H1 (cell line): ENCODE measurements around the gene SLCO6A1. TPM values are rescaled to one million over a fixed set of nuclear protein-coding genes. Genes with fewer than 3 reads are reported as not detected.

Experiments used
- CTCF ChIA-PET: fragments of 300-600 bp; sonication (Branson Sonifier 250); formaldehyde crosslinking; loops from one replicate; lab custom pipeline; 2021; ENCODE audit not compliant: partially characterized antibody; lab: Charles Lee
- POLR2A ChIA-PET: fragments of 300-600 bp; sonication (Branson Sonifier 250); formaldehyde crosslinking; loops from one replicate; lab custom pipeline; 2021; ENCODE audit warnings: inconsistent platforms; ENCODE audit not compliant: partially characterized antibody; lab: Charles Lee
- DNase-seq, 2 experiments: peaks; one replicate each; pipeline versions ENCODE4 v3.0.0 to v3.0.0-alpha.2; 2010 to 2022; ENCODE audit warnings: low spot score in 2 of 2, low read depth in 1 of 2, mixed read lengths in 1 of 2
- FAIRE-seq: peaks from 2 replicates; lab custom pipeline; 2011; peaks lifted over from hg19 to GRCh38; lab: Jason Lieb, UNC
- H2AFZ ChIP-seq: 2 replicates; pipeline ENCODE4 v1.8.1; 2012; ENCODE audit warnings: low read length, inconsistent platforms
- H2AK5ac ChIP-seq: 2 replicates; pipeline ENCODE4 v1.6.1; 2013; ENCODE audit warnings: low read depth, low read length
- H2BK120ac ChIP-seq: replicated peaks from 2 replicates; pipeline ENCODE3; 2013; ENCODE audit warnings: low read depth, low read length, inconsistent platforms
- H2BK12ac ChIP-seq: 2 replicates; pipeline ENCODE4 v1.6.1; 2013; ENCODE audit warnings: low read depth, low read length
- H2BK15ac ChIP-seq: 2 replicates; pipeline ENCODE4 v1.6.1; 2013; ENCODE audit warnings: low read length
- H2BK20ac ChIP-seq: 2 replicates; pipeline ENCODE4 v1.6.1; 2013; ENCODE audit warnings: low read length
- H2BK5ac ChIP-seq: 2 replicates; pipeline ENCODE4 v1.6.1; 2013; ENCODE audit warnings: low read depth, low read length
- H3K14ac ChIP-seq: 2 replicates; pipeline ENCODE4 v1.6.1; 2013; ENCODE audit warnings: inconsistent platforms; ENCODE audit not compliant: insufficient read length
- H3K18ac ChIP-seq: 2 replicates; pipeline ENCODE4 v1.6.1; 2013; ENCODE audit warnings: low read length; ENCODE audit errors: extremely low read depth
- H3K23ac ChIP-seq: 2 replicates; pipeline ENCODE4 v1.6.1; 2013; ENCODE audit warnings: inconsistent platforms; ENCODE audit not compliant: insufficient read length
- H3K23me2 ChIP-seq: 2 replicates; pipeline ENCODE4 v1.6.1; 2013; ENCODE audit warnings: low read depth, low read length
- H3K27ac ChIP-seq: 2 replicates; pipeline ENCODE4 v1.6.1; 2011; ENCODE audit warnings: low read depth, low read length, inconsistent platforms
- H3K27me3 ChIP-seq, 4 experiments: replicated peaks in 1 of 4; 1 replicate in 1 of 4; 2 replicates in 3 of 4; pipeline versions ENCODE4 v1.6.1 to v1.8.1; 2011 to 2013; ENCODE audit warnings: low read length in 3 of 4, mild to moderate bottlenecking in 3 of 4, inconsistent platforms in 2 of 4, mixed read lengths in 2 of 4, moderate library complexity in 1 of 4; ENCODE audit not compliant: control insufficient read depth in 3 of 4, insufficient read depth in 3 of 4; ENCODE audit errors: extremely low read depth in 1 of 4
- H3K36me3 ChIP-seq, 4 experiments: 2 replicates each; pipeline versions ENCODE4 v1.6.1 to v1.8.1; 2011 to 2013; ENCODE audit warnings: mild to moderate bottlenecking in 4 of 4, low read length in 3 of 4, moderate library complexity in 2 of 4, control low read depth in 1 of 4, inconsistent platforms in 1 of 4; ENCODE audit not compliant: insufficient read depth in 4 of 4, control insufficient read depth in 2 of 4
- H3K4ac ChIP-seq: replicated peaks from 2 replicates; pipeline ENCODE3; 2013; ENCODE audit warnings: low read length, low read depth, mixed read lengths, inconsistent platforms; ENCODE audit not compliant: insufficient read length
- H3K4me1 ChIP-seq, 4 experiments: replicated peaks in 1 of 4; 1 replicate in 1 of 4; 2 replicates in 3 of 4; pipeline versions ENCODE4 v1.6.1 to v1.8.1; 2011 to 2013; ENCODE audit warnings: low read length in 3 of 4, inconsistent platforms in 2 of 4, mixed read lengths in 1 of 4; ENCODE audit not compliant: insufficient read depth in 4 of 4, control insufficient read depth in 3 of 4
- H3K4me2 ChIP-seq, 2 experiments: 2 replicates each; pipeline versions ENCODE4 v1.6.1 to v1.8.1; 2011 to 2013; ENCODE audit warnings: low read depth in 2 of 2, low read length in 2 of 2, control low read depth in 1 of 2, inconsistent platforms in 1 of 2, mild to moderate bottlenecking in 1 of 2; ENCODE audit not compliant: insufficient read depth in 1 of 2
- H3K4me3 ChIP-seq, 4 experiments: fragments of 200-600, 300-600 bp in 1 of 4; sonication (generic), shearing (Covaris generic), sonication (Bioruptor Twin) in 1 of 4; 2 replicates each; pipeline versions ENCODE4 v1.5.1 to v1.8.1; 2011 to 2016; ENCODE audit warnings: low read length in 4 of 4, low read depth in 3 of 4, control low read depth in 2 of 4, inconsistent platforms in 2 of 4, mild to moderate bottlenecking in 2 of 4, mixed read lengths in 1 of 4, moderate library complexity in 1 of 4; ENCODE audit not compliant: insufficient read depth in 2 of 4; ENCODE audit errors: extremely low read depth in 1 of 4
- H3K56ac ChIP-seq: replicated peaks from 2 replicates; pipeline ENCODE3; 2013; ENCODE audit warnings: low read depth, mild to moderate bottlenecking, mixed read lengths, low read length, inconsistent platforms; ENCODE audit not compliant: insufficient read length
- H3K79me1 ChIP-seq: 2 replicates; pipeline ENCODE4 v1.6.1; 2013; ENCODE audit warnings: low read depth, low read length, control low read depth
- H3K79me2 ChIP-seq, 2 experiments: 2 replicates each; pipeline versions ENCODE4 v1.6.1 to v1.8.1; 2012 to 2013; ENCODE audit warnings: low read length in 2 of 2, mild to moderate bottlenecking in 2 of 2, inconsistent platforms in 1 of 2; ENCODE audit not compliant: insufficient read depth in 2 of 2, control insufficient read depth in 1 of 2
- H3K9ac ChIP-seq, 4 experiments: replicated peaks in 1 of 4; 1 replicate in 1 of 4; 2 replicates in 3 of 4; pipeline versions ENCODE4 v1.6.1 to v1.8.1; 2011 to 2013; ENCODE audit warnings: low read depth in 3 of 4, low read length in 3 of 4, control low read depth in 2 of 4, mild to moderate bottlenecking in 2 of 4, moderate library complexity in 2 of 4, inconsistent platforms in 1 of 4; ENCODE audit errors: extremely low read depth in 1 of 4
- H3K9me3 ChIP-seq, 2 experiments: 2 replicates each; pipeline versions ENCODE4 v1.6.1 to v1.8.1; 2012 to 2013; ENCODE audit warnings: mild to moderate bottlenecking in 2 of 2, moderate library complexity in 2 of 2, control low read depth in 1 of 2, inconsistent platforms in 1 of 2, low read depth in 1 of 2, low read length in 1 of 2, mixed read lengths in 1 of 2; ENCODE audit not compliant: insufficient read depth in 2 of 2
- H4K20me1 ChIP-seq, 2 experiments: replicated peaks in 1 of 2; 2 replicates each; pipeline versions ENCODE3 to v1.8.1; 2011 to 2013; ENCODE audit warnings: inconsistent platforms in 2 of 2, low read length in 2 of 2, mild to moderate bottlenecking in 1 of 2; ENCODE audit not compliant: insufficient read depth in 2 of 2, control insufficient read depth in 1 of 2
- H4K5ac ChIP-seq: 2 replicates; pipeline ENCODE4 v1.6.1; 2013; ENCODE audit warnings: low read length, low read depth, mixed read lengths, inconsistent platforms; ENCODE audit not compliant: insufficient read length
- H4K8ac ChIP-seq: 2 replicates; pipeline ENCODE4 v1.8.0; 2013; ENCODE audit warnings: mild to moderate bottlenecking, moderate library complexity, low read length, inconsistent platforms; ENCODE audit not compliant: insufficient read depth; ENCODE audit errors: extremely low read depth
- H4K91ac ChIP-seq: replicated peaks from 2 replicates; pipeline ENCODE3; 2013; ENCODE audit warnings: low read length, mixed read lengths, inconsistent platforms; ENCODE audit not compliant: insufficient read length
- ATF3 ChIP-seq: IDR thresholded peaks from 2 replicates; pipeline ENCODE4 v1.6.1; 2011; ENCODE audit warnings: low read depth, mild to moderate bottlenecking, low read length; ENCODE audit not compliant: insufficient read depth
- BCL11A ChIP-seq, 2 experiments: IDR thresholded peaks; one replicate each; pipeline ENCODE4 v1.6.1; 2011; ENCODE audit warnings: low read depth in 2 of 2, low read length in 2 of 2, mild to moderate bottlenecking in 2 of 2
- CREB1 ChIP-seq: IDR thresholded peaks from 2 replicates; pipeline ENCODE4 v1.6.1; 2012; ENCODE audit warnings: inconsistent platforms
- CTCF ChIP-seq, 3 experiments: IDR thresholded peaks; 1 replicate in 2 of 3; 2 replicates in 1 of 3; pipeline versions ENCODE4 v1.5.1 to v1.6.1; 2011; ENCODE audit warnings: low read length in 3 of 3, mild to moderate bottlenecking in 3 of 3, inconsistent platforms in 2 of 3, low read depth in 1 of 3, moderate library complexity in 1 of 3; ENCODE audit not compliant: insufficient read depth in 1 of 3; ENCODE audit errors: control extremely low read depth in 1 of 3
- EZH2 ChIP-seq: fragments of 200-600 bp; sonication (generic); IDR thresholded peaks from 2 replicates; pipeline ENCODE4 v1.7.1; 2012; ENCODE audit warnings: low read depth, mild to moderate bottlenecking, moderate library complexity, low read length, inconsistent platforms; ENCODE audit not compliant: severe bottlenecking
- GABPA ChIP-seq: IDR thresholded peaks from 2 replicates; pipeline ENCODE4 v1.6.1; 2011; ENCODE audit warnings: mild to moderate bottlenecking, low read length, moderate library complexity, borderline replicate concordance; ENCODE audit not compliant: insufficient read depth
- GTF2F1 ChIP-seq: IDR thresholded peaks from 2 replicates; pipeline ENCODE4 v1.6.1; 2012; ENCODE audit warnings: low read depth, low read length, improper control_type of control experiment, borderline replicate concordance
- HDAC2 ChIP-seq, 2 experiments: fragments of 300-600 bp in 1 of 2; sonication (generic) in 1 of 2; IDR thresholded peaks; 2 replicates each; pipeline ENCODE4 v1.6.1; 2011 to 2012; ENCODE audit warnings: low read depth in 2 of 2, low read length in 2 of 2, mild to moderate bottlenecking in 2 of 2, moderate library complexity in 2 of 2, borderline replicate concordance in 1 of 2, inconsistent platforms in 1 of 2
- RBBP5 ChIP-seq: IDR thresholded peaks from 2 replicates; pipeline ENCODE4 v1.7.1; 2012; ENCODE audit warnings: low read depth, mild to moderate bottlenecking, inconsistent platforms, low read length, moderate library complexity, borderline replicate concordance
- SRF ChIP-seq: IDR thresholded peaks from 2 replicates; pipeline ENCODE4 v1.6.1; 2011; ENCODE audit warnings: mild to moderate bottlenecking, low read depth, low read length, moderate library complexity
- TCF12 ChIP-seq: IDR thresholded peaks from 2 replicates; pipeline ENCODE4 v1.6.1; 2011; ENCODE audit warnings: low read depth, mild to moderate bottlenecking, low read length
- WGBS, 2 experiments: shearing (Covaris generic) in 1 of 2; methylation state at CpG; one replicate each; pipeline versions ENCODE4 v1.1.6 to v1.1.7; 2013 to 2015; ENCODE audit warnings: low lambda C conversion rate in 2 of 2, mixed read lengths in 2 of 2, inconsistent platforms in 1 of 2, low coverage in 1 of 2, missing lambda C conversion rate in 1 of 2; ENCODE audit not compliant: insufficient replicate concordance in 2 of 2, insufficient coverage in 1 of 2, insufficient read length in 1 of 2; ENCODE audit errors: extremely low coverage in 1 of 2, missing lambda C conversion rate in 1 of 2; 5-methylcytosine and 5-hydroxymethylcytosine counted together
- polyA plus RNA-seq, 7 experiments: library from polyadenylated mRNA; depleted of rRNA in 3 of 7; stranded (reverse) in 5 of 7; unstranded in 2 of 7; fragments of >200 nt in 5 of 7; fragments of 200-250 nt in 2 of 7; gene quantifications; 1 replicate in 5 of 7; 2 replicates in 1 of 7; 4 replicates in 1 of 7; pipeline versions ENCODE4 v1.2.1 to v1.2.3, GENCODE V29; 2011 to 2013; ENCODE audit warnings: missing spikeins in 2 of 7, mixed read lengths in 2 of 7
- total RNA-seq: library from RNA; stranded (reverse); fragmentation: NEBNext Ultra II Directional; extraction: Animal tissue kit (Norgen Biotek cat#: 25700); gene quantifications from 2 replicates; pipeline ENCODE4 v1.2.1, GENCODE V29; 2021

The SLCO6A1 gene
- total and polyA plus RNA-seq, 2 of the 8 experiments (the other 6 are each of a cell fraction or from before 2014, with no cell fraction given), result 0.06 to 0.56 TPM

DNA sequence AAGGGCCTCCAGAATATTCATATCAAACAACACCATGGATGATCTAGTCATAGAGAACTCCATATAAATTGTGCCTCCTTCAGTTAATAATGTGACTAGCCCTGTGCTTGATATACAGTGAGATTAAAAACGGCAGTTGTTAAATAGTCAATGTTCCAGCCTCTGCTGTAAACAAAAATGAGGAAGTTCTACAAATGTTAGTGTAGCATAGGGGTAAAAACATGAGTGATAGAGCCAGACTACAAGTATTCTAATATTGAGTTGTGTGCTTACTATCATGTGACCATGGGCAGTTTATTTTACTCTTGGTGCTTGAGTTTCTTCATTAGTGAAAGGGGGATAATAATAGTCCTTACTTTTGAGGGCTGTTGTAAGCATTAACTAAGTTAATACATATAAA is 43.3 kb upstream of the SLCO6A1 start:
- no peak overlapping the region for H2AFZ ChIP-seq
- no peaks in the 10 kb centered on the region; the same call in 1 of the 2 replicates for H3K23me2 ChIP-seq
- DNase-seq (no peak), FAIRE-seq (no peak)
- H3K9ac ChIP-seq, result no peak overlapping the region
- POLR2A ChIA-PET, result no interaction called here
- H2BK5ac ChIP-seq, result no peak overlapping the region
- H3K4me3 ChIP-seq, result no peak overlapping the region
- H4K91ac ChIP-seq, result no peak overlapping the region
- 84% methylated on average over 1 of the region's 1 CpG; no CpG with 5 or more reads in 1 of the 2 experiments for WGBS, 2 experiments
- no peaks in the 10 kb centered on the region for H3K79me2 ChIP-seq
- no peaks in the 10 kb centered on the region for H3K27me3 ChIP-seq
- H3K36me3 ChIP-seq, result no peaks in the 10 kb centered on the region
- no peak overlapping the region for H2BK120ac ChIP-seq
- CTCF ChIA-PET, result interaction anchor here (0.7 kb wide), 1 partner anchor 91 kb away, joined by 3 read pairs; no protein-coding TSS in a partner anchor
- H3K9me3 ChIP-seq, result peaks cover 2 to 3% of the 10 kb centered on the region in 2 experiments; a peak in 2 of 4 replicates
- no peaks in the 10 kb centered on the region for H3K4me1 ChIP-seq
- H2BK15ac ChIP-seq, result no peak overlapping the region
- H4K5ac ChIP-seq, result no peak overlapping the region
- no peak overlapping the region for H4K8ac ChIP-seq
- no peak overlapping the region for H2BK12ac ChIP-seq
- H2BK20ac ChIP-seq, result no peak overlapping the region
- H3K79me1 ChIP-seq, result no peaks in the 10 kb centered on the region
- no peaks in the 10 kb centered on the region for H4K20me1 ChIP-seq
- no peak overlapping the region for H3K18ac ChIP-seq
- no peak overlapping the region for H3K4me2 ChIP-seq
- H2AK5ac ChIP-seq, result no peak overlapping the region
- no peak overlapping the region for H3K14ac ChIP-seq
- no peak overlapping the region for H3K56ac ChIP-seq
- no peak overlapping the region for H3K27ac ChIP-seq
- no peak overlapping the region for H3K23ac ChIP-seq
- no peak overlapping the region for H3K4ac ChIP-seq
- no peak for TF ChIP-seq TCF12
- TF ChIP-seq BCL11A (IDR thresholded peaks at IDR 0.05; ENCODE audit: low read depth in 2 of 2, low read length in 2 of 2), result no peak
- no peak for TF ChIP-seq RBBP5
- no peak for TF ChIP-seq GABPA
- TF ChIP-seq HDAC2 (IDR thresholded peaks at IDR 0.05; ENCODE audit: borderline replicate concordance in 1 of 2, low read depth in 2 of 2, low read length in 2 of 2), result no peak
- TF ChIP-seq SRF, result no peak
- no peak for TF ChIP-seq GTF2F1
- TF ChIP-seq ATF3, result no peak
- no peak for TF ChIP-seq CREB1
- TF ChIP-seq CTCF (IDR thresholded peaks at IDR 0.05; ENCODE audit: control extremely low read depth in 1 of 3, insufficient read depth in 1 of 3, low read depth in 1 of 3, low read length in 3 of 3), result no peak
- no peak for TF ChIP-seq EZH2
